ENCODE results near the gene MICAL2.

Gene MICAL2

DNA sequence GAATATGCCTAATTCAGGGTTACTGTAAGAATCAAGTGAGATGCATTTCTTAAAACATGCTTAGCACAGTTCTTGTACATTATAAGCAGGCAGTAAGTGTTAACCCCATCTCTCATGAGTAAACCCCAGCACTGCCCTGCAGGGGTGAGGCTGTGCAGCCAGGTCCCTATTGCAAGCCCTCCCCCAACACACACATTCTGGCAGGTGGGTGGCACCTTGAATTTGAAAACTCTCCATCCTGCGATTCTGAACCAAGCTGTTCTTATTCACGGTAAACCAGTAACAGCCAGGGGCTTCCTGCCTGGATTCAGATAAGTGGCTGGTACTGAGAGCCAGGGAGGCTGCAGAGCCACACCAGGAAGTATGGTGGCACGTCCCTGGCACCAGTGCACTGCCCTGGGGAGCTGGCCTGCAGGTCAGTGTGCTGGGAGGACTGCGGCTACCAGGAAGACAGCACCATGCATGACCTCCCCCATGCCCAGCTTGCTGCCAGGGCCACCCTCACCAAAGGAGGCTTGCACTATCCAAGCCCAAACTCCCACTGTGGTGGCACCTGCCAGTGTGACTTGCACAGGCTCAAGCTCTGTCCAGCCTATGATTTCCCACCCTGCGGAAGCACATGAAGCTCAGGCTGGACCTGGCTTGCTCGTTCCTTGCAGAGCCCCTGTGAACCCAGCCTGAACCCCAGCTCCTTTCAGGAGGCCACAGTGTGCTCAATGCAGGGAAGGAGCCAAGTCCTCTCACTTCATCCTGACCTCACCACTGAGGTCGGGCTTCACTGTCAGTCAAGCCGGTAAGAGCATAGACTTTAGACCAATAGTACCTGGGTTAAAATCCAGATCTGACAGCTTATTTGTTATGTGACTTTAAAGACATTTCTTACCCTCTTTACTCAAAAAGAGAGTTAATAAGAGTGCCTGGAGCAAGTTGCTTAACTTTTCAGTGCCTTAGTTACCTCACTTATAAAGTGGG is 88.1 kb downstream of the MICAL2 start:
- H3K4me1 ChIP-seq: no peaks in the 10 kb centered on the region
- no peaks in the 10 kb centered on the region for H3K36me3 ChIP-seq (ENCODE audit: control insufficient read depth, insufficient read depth, low read length)
- H3K27me3 ChIP-seq (ENCODE audit: control insufficient read depth, insufficient read depth, low read length): no peaks in the 10 kb centered on the region
- TF ChIP-seq, protein P1, sequence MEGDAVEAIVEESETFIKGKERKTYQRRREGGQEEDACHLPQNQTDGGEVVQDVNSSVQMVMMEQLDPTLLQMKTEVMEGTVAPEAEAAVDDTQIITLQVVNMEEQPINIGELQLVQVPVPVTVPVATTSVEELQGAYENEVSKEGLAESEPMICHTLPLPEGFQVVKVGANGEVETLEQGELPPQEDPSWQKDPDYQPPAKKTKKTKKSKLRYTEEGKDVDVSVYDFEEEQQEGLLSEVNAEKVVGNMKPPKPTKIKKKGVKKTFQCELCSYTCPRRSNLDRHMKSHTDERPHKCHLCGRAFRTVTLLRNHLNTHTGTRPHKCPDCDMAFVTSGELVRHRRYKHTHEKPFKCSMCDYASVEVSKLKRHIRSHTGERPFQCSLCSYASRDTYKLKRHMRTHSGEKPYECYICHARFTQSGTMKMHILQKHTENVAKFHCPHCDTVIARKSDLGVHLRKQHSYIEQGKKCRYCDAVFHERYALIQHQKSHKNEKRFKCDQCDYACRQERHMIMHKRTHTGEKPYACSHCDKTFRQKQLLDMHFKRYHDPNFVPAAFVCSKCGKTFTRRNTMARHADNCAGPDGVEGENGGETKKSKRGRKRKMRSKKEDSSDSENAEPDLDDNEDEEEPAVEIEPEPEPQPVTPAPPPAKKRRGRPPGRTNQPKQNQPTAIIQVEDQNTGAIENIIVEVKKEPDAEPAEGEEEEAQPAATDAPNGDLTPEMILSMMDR (IDR thresholded peaks at IDR 0.05): no peak
- no peak overlapping the region for H3K4me3 ChIP-seq (ENCODE audit: low read depth, low read length)
- no peaks in the 10 kb centered on the region for H3K79me2 ChIP-seq
- no peak overlapping the region for H2AFZ ChIP-seq
- no peak overlapping the region for H3K9ac ChIP-seq
- H3K4me2 ChIP-seq (ENCODE audit: low read length): no peak overlapping the region
- H3K27ac ChIP-seq: no peak overlapping the region
- no peaks in the 10 kb centered on the region for H3K9me3 ChIP-seq (ENCODE audit: control insufficient read depth, low read length)

DNA sequence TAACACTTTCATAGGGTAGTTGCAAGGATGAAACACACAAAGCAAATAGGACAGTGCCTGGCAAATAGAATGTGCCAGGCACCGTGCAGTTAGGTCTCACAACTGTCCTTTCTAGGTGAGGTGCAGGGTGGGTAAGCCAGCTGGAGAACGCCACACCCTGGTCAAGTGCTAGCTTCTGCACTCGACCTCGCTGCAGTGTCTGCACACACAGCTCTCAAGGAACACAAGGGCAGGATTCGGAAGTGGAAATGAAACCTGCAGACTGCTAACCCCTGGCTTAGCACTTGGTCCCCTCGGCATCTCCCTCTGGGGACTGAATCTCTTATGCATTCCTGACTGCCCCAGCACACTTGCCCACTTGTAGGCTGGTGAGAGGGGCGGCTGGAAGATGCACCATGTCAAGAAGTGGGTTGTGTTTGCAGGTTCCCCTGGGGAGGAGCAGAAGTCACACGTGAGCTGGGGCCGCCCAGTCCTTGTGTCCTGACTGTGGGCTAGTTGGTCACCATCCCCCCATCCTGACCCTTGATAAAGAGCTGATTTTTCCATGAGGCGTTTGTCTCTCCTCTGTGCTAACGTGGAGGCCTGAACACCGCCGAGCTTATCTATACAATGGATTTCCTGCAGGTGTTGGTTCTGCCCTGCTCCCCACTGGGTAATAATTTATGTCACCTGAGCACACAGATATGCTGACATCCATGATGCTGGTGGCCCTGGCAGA is 89.0 kb downstream of the MICAL2 start:
- H3K79me2 ChIP-seq: no peaks in the 10 kb centered on the region
- no peak overlapping the region for H3K27ac ChIP-seq
- H3K9ac ChIP-seq: no peak overlapping the region
- H3K4me3 ChIP-seq (ENCODE audit: low read depth, low read length): no peak overlapping the region
- H3K4me2 ChIP-seq (ENCODE audit: low read length): no peak overlapping the region
- no peaks in the 10 kb centered on the region for H3K9me3 ChIP-seq (ENCODE audit: control insufficient read depth, low read length)
- H2AFZ ChIP-seq: no peak overlapping the region
- TF ChIP-seq, protein P1 (IDR thresholded peaks at IDR 0.05): no peak
- no peaks in the 10 kb centered on the region for H3K4me1 ChIP-seq
- H3K36me3 ChIP-seq (ENCODE audit: control insufficient read depth, insufficient read depth, low read length): no peaks in the 10 kb centered on the region
- no peaks in the 10 kb centered on the region for H3K27me3 ChIP-seq (ENCODE audit: control insufficient read depth, insufficient read depth, low read length)

DNA sequence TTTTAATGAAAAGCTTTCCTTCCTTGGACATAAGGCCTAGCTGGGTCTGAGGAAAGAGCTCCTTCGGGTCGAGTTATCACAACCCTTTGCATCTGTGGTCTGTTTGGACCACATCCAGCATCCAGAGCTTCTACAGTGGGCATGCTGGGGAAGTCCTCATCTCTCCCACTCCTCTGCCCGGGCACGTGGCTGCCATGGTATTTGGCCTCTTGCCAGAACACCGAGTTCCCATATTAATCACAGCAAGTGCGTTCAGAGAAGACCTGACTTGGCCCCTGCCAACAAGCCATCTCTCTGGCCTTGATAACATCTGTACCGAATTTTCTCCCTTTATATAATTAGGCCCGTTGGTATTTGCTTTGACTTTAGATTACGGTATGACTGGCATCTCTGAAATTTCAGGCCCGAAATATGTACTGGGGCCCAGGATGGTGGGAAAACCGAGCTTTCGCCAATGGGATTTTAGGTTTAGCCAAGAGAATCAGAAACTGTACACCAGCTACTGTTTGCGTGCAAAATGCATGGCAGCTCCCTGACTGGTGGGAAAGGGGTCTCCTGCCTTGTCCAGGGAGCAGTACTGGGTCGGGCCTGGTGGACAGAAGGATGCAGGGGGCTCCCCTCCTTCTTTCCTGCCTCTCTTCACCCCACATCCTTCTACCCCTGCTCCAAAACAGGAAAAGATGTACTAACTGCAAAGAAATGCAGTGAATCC is 90.0 kb downstream of the MICAL2 start:
- no peaks in the 10 kb centered on the region for H3K4me1 ChIP-seq
- no peak overlapping the region for H3K4me3 ChIP-seq (ENCODE audit: low read depth, low read length)
- H3K27me3 ChIP-seq (ENCODE audit: control insufficient read depth, insufficient read depth, low read length): no peaks in the 10 kb centered on the region
- no peaks in the 10 kb centered on the region for H3K79me2 ChIP-seq
- H3K27ac ChIP-seq: no peak overlapping the region
- H3K4me2 ChIP-seq (ENCODE audit: low read length): no peak overlapping the region
- TF ChIP-seq, protein P1 (IDR thresholded peaks at IDR 0.05): no peak
- no peaks in the 10 kb centered on the region for H3K9me3 ChIP-seq (ENCODE audit: control insufficient read depth, low read length)
- no peak overlapping the region for H2AFZ ChIP-seq
- H3K36me3 ChIP-seq (ENCODE audit: control insufficient read depth, insufficient read depth, low read length): no peaks in the 10 kb centered on the region
- no peak overlapping the region for H3K9ac ChIP-seq

DNA sequence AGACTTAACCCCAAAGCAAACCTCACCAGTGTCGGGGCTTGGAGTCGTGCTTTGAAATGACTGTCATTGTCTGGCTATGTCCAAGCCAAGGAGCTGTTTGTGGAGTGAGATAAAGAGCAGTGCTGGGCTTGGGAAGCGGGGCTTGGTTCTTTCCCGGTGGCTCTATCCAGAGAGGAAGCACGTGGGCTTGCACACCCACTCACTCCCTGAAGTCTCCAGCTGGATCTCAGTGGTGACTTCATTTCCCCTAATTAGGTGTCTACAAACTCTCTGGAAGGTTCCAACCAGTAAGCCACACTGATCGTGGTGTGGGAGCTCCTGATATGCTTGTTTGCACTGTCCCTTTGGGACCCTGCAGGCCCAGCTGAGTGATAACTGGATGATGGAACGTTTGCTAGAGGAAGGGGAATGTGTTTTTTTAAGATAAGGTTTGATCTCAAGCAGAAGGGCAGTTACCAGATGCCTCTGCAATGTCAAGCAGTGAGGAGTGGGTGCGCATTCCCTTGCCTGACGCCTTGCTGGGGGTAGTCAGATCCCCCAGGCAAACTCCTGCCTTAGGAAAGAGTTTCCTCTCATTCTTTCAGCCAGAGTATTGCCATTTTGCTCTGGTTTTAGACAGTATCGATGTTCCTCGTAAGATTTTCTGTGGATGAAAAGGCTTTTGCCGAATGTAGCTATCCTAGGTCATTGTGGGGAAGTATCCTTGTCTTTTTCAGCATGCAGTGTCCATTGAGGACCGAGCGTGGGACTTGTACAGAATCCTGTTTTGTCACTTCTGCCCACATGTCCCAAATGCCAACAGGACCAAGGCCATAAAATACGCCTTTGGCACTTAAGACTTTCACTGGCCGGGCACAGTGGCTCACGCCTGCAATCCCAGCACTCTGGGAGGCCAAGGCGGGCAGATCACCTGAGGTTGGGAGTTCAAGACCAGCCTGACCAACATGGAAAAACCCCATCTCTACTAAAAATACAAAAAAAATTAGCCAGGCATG is 90.9 kb downstream of the MICAL2 start:
- Histone ChIP-seq H3K79me2 (no peaks in the 10 kb centered on the region), H3K4me1 (no peaks in the 10 kb centered on the region), H2AFZ (no peak overlapping the region), H3K9me3 (ENCODE audit: control insufficient read depth, low read length) (no peaks in the 10 kb centered on the region), H3K27ac (no peak overlapping the region), H3K9ac (no peak overlapping the region), H3K4me2 (ENCODE audit: low read length) (no peak overlapping the region), H3K27me3 (ENCODE audit: control insufficient read depth, insufficient read depth, low read length) (no peaks in the 10 kb centered on the region), H3K4me3 (ENCODE audit: low read depth, low read length) (no peak overlapping the region), H3K36me3 (ENCODE audit: control insufficient read depth, insufficient read depth, low read length) (no peaks in the 10 kb centered on the region)
- TF ChIP-seq, protein P1 (IDR thresholded peaks at IDR 0.05): no peak

All from parathyroid adenoma (tissue), 2 donors.